ENCODE data around the gene TMEM120A.

GRCh38 chr7:76009672-76010600 lies 15.5 kb upstream of the TMEM120A start:
- no peak for TF ChIP-seq CTCF (conservative IDR thresholded peaks at IDR 0.05; ENCODE audit: low read length)
- no peak for TF ChIP-seq EZH2phosphoT487 (IDR thresholded peaks at IDR 0.05; ENCODE audit: borderline replicate concordance)

Data from Loucy (cell line).